H1 (cell line): Measurements from ENCODE around the gene OBP2B. TPM values are rescaled to one million over a fixed set of nuclear protein-coding genes. Genes with fewer than 3 reads are reported as not detected.

ENCODE experiments used
- CTCF ChIA-PET: fragments of 300-600 bp; sonication (Branson Sonifier 250); formaldehyde crosslinking; loops from one replicate; lab custom pipeline; 2021; ENCODE audit not compliant: partially characterized antibody; lab: Charles Lee
- POLR2A ChIA-PET: fragments of 300-600 bp; sonication (Branson Sonifier 250); formaldehyde crosslinking; loops from one replicate; lab custom pipeline; 2021; ENCODE audit warnings: inconsistent platforms; ENCODE audit not compliant: partially characterized antibody; lab: Charles Lee
- DNase-seq, 2 experiments: peaks; one replicate each; pipeline versions ENCODE4 v3.0.0 to v3.0.0-alpha.2; 2010 to 2022; ENCODE audit warnings: low spot score in 2 of 2, low read depth in 1 of 2, mixed read lengths in 1 of 2
- FAIRE-seq: peaks from 2 replicates; lab custom pipeline; 2011; peaks lifted over from hg19 to GRCh38; lab: Jason Lieb, UNC
- H2AFZ ChIP-seq: 2 replicates; pipeline ENCODE4 v1.8.1; 2012; ENCODE audit warnings: low read length, inconsistent platforms
- H2AK5ac ChIP-seq: 2 replicates; pipeline ENCODE4 v1.6.1; 2013; ENCODE audit warnings: low read depth, low read length
- H2BK120ac ChIP-seq: replicated peaks from 2 replicates; pipeline ENCODE3; 2013; ENCODE audit warnings: low read depth, low read length, inconsistent platforms
- H2BK12ac ChIP-seq: 2 replicates; pipeline ENCODE4 v1.6.1; 2013; ENCODE audit warnings: low read depth, low read length
- H2BK15ac ChIP-seq: 2 replicates; pipeline ENCODE4 v1.6.1; 2013; ENCODE audit warnings: low read length
- H2BK20ac ChIP-seq: 2 replicates; pipeline ENCODE4 v1.6.1; 2013; ENCODE audit warnings: low read length
- H2BK5ac ChIP-seq: 2 replicates; pipeline ENCODE4 v1.6.1; 2013; ENCODE audit warnings: low read depth, low read length
- H3K14ac ChIP-seq: 2 replicates; pipeline ENCODE4 v1.6.1; 2013; ENCODE audit warnings: inconsistent platforms; ENCODE audit not compliant: insufficient read length
- H3K18ac ChIP-seq: 2 replicates; pipeline ENCODE4 v1.6.1; 2013; ENCODE audit warnings: low read length; ENCODE audit errors: extremely low read depth
- H3K23ac ChIP-seq: 2 replicates; pipeline ENCODE4 v1.6.1; 2013; ENCODE audit warnings: inconsistent platforms; ENCODE audit not compliant: insufficient read length
- H3K23me2 ChIP-seq: 2 replicates; pipeline ENCODE4 v1.6.1; 2013; ENCODE audit warnings: low read depth, low read length
- H3K27ac ChIP-seq: 2 replicates; pipeline ENCODE4 v1.6.1; 2011; ENCODE audit warnings: low read depth, low read length, inconsistent platforms
- H3K27me3 ChIP-seq, 4 experiments: replicated peaks in 1 of 4; 1 replicate in 1 of 4; 2 replicates in 3 of 4; pipeline versions ENCODE4 v1.6.1 to v1.8.1; 2011 to 2013; ENCODE audit warnings: low read length in 3 of 4, mild to moderate bottlenecking in 3 of 4, inconsistent platforms in 2 of 4, mixed read lengths in 2 of 4, moderate library complexity in 1 of 4; ENCODE audit not compliant: control insufficient read depth in 3 of 4, insufficient read depth in 3 of 4; ENCODE audit errors: extremely low read depth in 1 of 4
- H3K36me3 ChIP-seq, 4 experiments: 2 replicates each; pipeline versions ENCODE4 v1.6.1 to v1.8.1; 2011 to 2013; ENCODE audit warnings: mild to moderate bottlenecking in 4 of 4, low read length in 3 of 4, moderate library complexity in 2 of 4, control low read depth in 1 of 4, inconsistent platforms in 1 of 4; ENCODE audit not compliant: insufficient read depth in 4 of 4, control insufficient read depth in 2 of 4
- H3K4ac ChIP-seq: replicated peaks from 2 replicates; pipeline ENCODE3; 2013; ENCODE audit warnings: low read length, low read depth, mixed read lengths, inconsistent platforms; ENCODE audit not compliant: insufficient read length
- H3K4me1 ChIP-seq, 4 experiments: replicated peaks in 1 of 4; 1 replicate in 1 of 4; 2 replicates in 3 of 4; pipeline versions ENCODE4 v1.6.1 to v1.8.1; 2011 to 2013; ENCODE audit warnings: low read length in 3 of 4, inconsistent platforms in 2 of 4, mixed read lengths in 1 of 4; ENCODE audit not compliant: insufficient read depth in 4 of 4, control insufficient read depth in 3 of 4
- H3K4me2 ChIP-seq, 2 experiments: 2 replicates each; pipeline versions ENCODE4 v1.6.1 to v1.8.1; 2011 to 2013; ENCODE audit warnings: low read depth in 2 of 2, low read length in 2 of 2, control low read depth in 1 of 2, inconsistent platforms in 1 of 2, mild to moderate bottlenecking in 1 of 2; ENCODE audit not compliant: insufficient read depth in 1 of 2
- H3K4me3 ChIP-seq, 4 experiments: fragments of 200-600, 300-600 bp in 1 of 4; sonication (generic), shearing (Covaris generic), sonication (Bioruptor Twin) in 1 of 4; 2 replicates each; pipeline versions ENCODE4 v1.5.1 to v1.8.1; 2011 to 2016; ENCODE audit warnings: low read length in 4 of 4, low read depth in 3 of 4, control low read depth in 2 of 4, inconsistent platforms in 2 of 4, mild to moderate bottlenecking in 2 of 4, mixed read lengths in 1 of 4, moderate library complexity in 1 of 4; ENCODE audit not compliant: insufficient read depth in 2 of 4; ENCODE audit errors: extremely low read depth in 1 of 4
- H3K56ac ChIP-seq: replicated peaks from 2 replicates; pipeline ENCODE3; 2013; ENCODE audit warnings: low read depth, mild to moderate bottlenecking, mixed read lengths, low read length, inconsistent platforms; ENCODE audit not compliant: insufficient read length
- H3K79me1 ChIP-seq: 2 replicates; pipeline ENCODE4 v1.6.1; 2013; ENCODE audit warnings: low read depth, low read length, control low read depth
- H3K79me2 ChIP-seq, 2 experiments: 2 replicates each; pipeline versions ENCODE4 v1.6.1 to v1.8.1; 2012 to 2013; ENCODE audit warnings: low read length in 2 of 2, mild to moderate bottlenecking in 2 of 2, inconsistent platforms in 1 of 2; ENCODE audit not compliant: insufficient read depth in 2 of 2, control insufficient read depth in 1 of 2
- H3K9ac ChIP-seq, 4 experiments: replicated peaks in 1 of 4; 1 replicate in 1 of 4; 2 replicates in 3 of 4; pipeline versions ENCODE4 v1.6.1 to v1.8.1; 2011 to 2013; ENCODE audit warnings: low read depth in 3 of 4, low read length in 3 of 4, control low read depth in 2 of 4, mild to moderate bottlenecking in 2 of 4, moderate library complexity in 2 of 4, inconsistent platforms in 1 of 4; ENCODE audit errors: extremely low read depth in 1 of 4
- H3K9me3 ChIP-seq, 2 experiments: 2 replicates each; pipeline versions ENCODE4 v1.6.1 to v1.8.1; 2012 to 2013; ENCODE audit warnings: mild to moderate bottlenecking in 2 of 2, moderate library complexity in 2 of 2, control low read depth in 1 of 2, inconsistent platforms in 1 of 2, low read depth in 1 of 2, low read length in 1 of 2, mixed read lengths in 1 of 2; ENCODE audit not compliant: insufficient read depth in 2 of 2
- H4K20me1 ChIP-seq, 2 experiments: replicated peaks in 1 of 2; 2 replicates each; pipeline versions ENCODE3 to v1.8.1; 2011 to 2013; ENCODE audit warnings: inconsistent platforms in 2 of 2, low read length in 2 of 2, mild to moderate bottlenecking in 1 of 2; ENCODE audit not compliant: insufficient read depth in 2 of 2, control insufficient read depth in 1 of 2
- H4K5ac ChIP-seq: 2 replicates; pipeline ENCODE4 v1.6.1; 2013; ENCODE audit warnings: low read length, low read depth, mixed read lengths, inconsistent platforms; ENCODE audit not compliant: insufficient read length
- H4K8ac ChIP-seq: 2 replicates; pipeline ENCODE4 v1.8.0; 2013; ENCODE audit warnings: mild to moderate bottlenecking, moderate library complexity, low read length, inconsistent platforms; ENCODE audit not compliant: insufficient read depth; ENCODE audit errors: extremely low read depth
- H4K91ac ChIP-seq: replicated peaks from 2 replicates; pipeline ENCODE3; 2013; ENCODE audit warnings: low read length, mixed read lengths, inconsistent platforms; ENCODE audit not compliant: insufficient read length
- BCL11A ChIP-seq, 2 experiments: IDR thresholded peaks; one replicate each; pipeline ENCODE4 v1.6.1; 2011; ENCODE audit warnings: low read depth in 2 of 2, low read length in 2 of 2, mild to moderate bottlenecking in 2 of 2
- CBX5 ChIP-seq: fragments of 300-800, 300-1000 bp; sonication (generic); IDR thresholded peaks from 2 replicates; pipeline ENCODE4 v1.7.1; 2016; ENCODE audit warnings: antibody characterized with exemption, low read length, low read depth
- EGR1 ChIP-seq: IDR thresholded peaks from 2 replicates; pipeline ENCODE4 v1.6.1; 2011; ENCODE audit warnings: low read depth, low read length, borderline replicate concordance
- EP300 ChIP-seq, 2 experiments: IDR thresholded peaks; 1 replicate in 1 of 2; 2 replicates in 1 of 2; pipeline ENCODE4 v1.6.1; 2011 to 2012; ENCODE audit warnings: low read depth in 2 of 2, low read length in 2 of 2, mild to moderate bottlenecking in 2 of 2, borderline replicate concordance in 1 of 2, inconsistent platforms in 1 of 2, moderate library complexity in 1 of 2
- RBBP5 ChIP-seq: IDR thresholded peaks from 2 replicates; pipeline ENCODE4 v1.7.1; 2012; ENCODE audit warnings: low read depth, mild to moderate bottlenecking, inconsistent platforms, low read length, moderate library complexity, borderline replicate concordance
- SAP30 ChIP-seq: fragments of 300-600 bp; sonication (generic); IDR thresholded peaks from 2 replicates; pipeline ENCODE4 v1.7.1; 2012; ENCODE audit warnings: low read length, moderate library complexity, mild to moderate bottlenecking, inconsistent platforms; ENCODE audit not compliant: insufficient read depth, insufficient replicate concordance
- SP1 ChIP-seq: IDR thresholded peaks from 2 replicates; pipeline ENCODE4 v1.6.1; 2011; ENCODE audit warnings: low read depth, low read length
- TAF1 ChIP-seq: IDR thresholded peaks from 2 replicates; pipeline ENCODE4 v1.6.1; 2011; ENCODE audit warnings: mild to moderate bottlenecking, low read depth, low read length
- USF2 ChIP-seq: IDR thresholded peaks from 2 replicates; pipeline ENCODE4 v1.6.1; 2011; ENCODE audit warnings: low read length, improper control_type of control experiment
- WGBS, 2 experiments: shearing (Covaris generic) in 1 of 2; methylation state at CpG; one replicate each; pipeline versions ENCODE4 v1.1.6 to v1.1.7; 2013 to 2015; ENCODE audit warnings: low lambda C conversion rate in 2 of 2, mixed read lengths in 2 of 2, inconsistent platforms in 1 of 2, low coverage in 1 of 2, missing lambda C conversion rate in 1 of 2; ENCODE audit not compliant: insufficient replicate concordance in 2 of 2, insufficient coverage in 1 of 2, insufficient read length in 1 of 2; ENCODE audit errors: extremely low coverage in 1 of 2, missing lambda C conversion rate in 1 of 2; 5-methylcytosine and 5-hydroxymethylcytosine counted together
- polyA plus RNA-seq, 7 experiments: library from polyadenylated mRNA; depleted of rRNA in 3 of 7; stranded (reverse) in 5 of 7; unstranded in 2 of 7; fragments of >200 nt in 5 of 7; fragments of 200-250 nt in 2 of 7; gene quantifications; 1 replicate in 5 of 7; 2 replicates in 1 of 7; 4 replicates in 1 of 7; pipeline versions ENCODE4 v1.2.1 to v1.2.3, GENCODE V29; 2011 to 2013; ENCODE audit warnings: missing spikeins in 2 of 7, mixed read lengths in 2 of 7
- total RNA-seq: library from RNA; stranded (reverse); fragmentation: NEBNext Ultra II Directional; extraction: Animal tissue kit (Norgen Biotek cat#: 25700); gene quantifications from 2 replicates; pipeline ENCODE4 v1.2.1, GENCODE V29; 2021
- TF ChIP-seq, protein P1 (sequence below): IDR thresholded peaks from 2 replicates; pipeline ENCODE4 v1.6.1; 2012; ENCODE audit warnings: inconsistent platforms
- TF ChIP-seq, protein P2 (sequence below): IDR thresholded peaks from 2 replicates; pipeline ENCODE4 v1.6.1; 2012; ENCODE audit warnings: low read length, inconsistent platforms

The OBP2B gene
- total and polyA plus RNA-seq, 2 of the 8 experiments (the other 6 are each of a cell fraction or from before 2014, with no cell fraction given), result not detected

- H2AK5ac ChIP-seq, result no peak overlapping the region
- H3K9ac ChIP-seq, result no peak overlapping the region
- H4K5ac ChIP-seq, result no peak overlapping the region
- H3K36me3 ChIP-seq, result no peaks in the 10 kb centered on the region
- H2BK15ac ChIP-seq, result no peak overlapping the region
- CTCF ChIA-PET, result interaction anchor here (0.6 to 3.9 kb wide), 6 partner anchors 8 to 83 kb away, joined by 3 to 24 read pairs (median 4); no protein-coding TSS in a partner anchor
- H3K18ac ChIP-seq, result no peak overlapping the region
- POLR2A ChIA-PET, result interaction anchor here (0.7 kb wide), 1 partner anchor 17 kb away, joined by 3 read pairs; no protein-coding TSS in a partner anchor
- H3K23me2 ChIP-seq, result no peaks in the 10 kb centered on the region
- no peak overlapping the region for H2BK12ac ChIP-seq
- no peaks in the 10 kb centered on the region for H3K27me3 ChIP-seq
- H3K79me2 ChIP-seq, result no peaks in the 10 kb centered on the region
- no peak overlapping the region for H4K91ac ChIP-seq
- no peak for FAIRE-seq
- no peak overlapping the region for H3K14ac ChIP-seq
- 94% methylated on average over 6 of the region's 6 CpGs; no CpG with 5 or more reads in 1 of the 2 experiments for WGBS, 2 experiments
- H2BK120ac ChIP-seq, result no peak overlapping the region
- no peak overlapping the region for H2BK20ac ChIP-seq
- no peak overlapping the region for H3K4ac ChIP-seq
- no peak overlapping the region for H3K56ac ChIP-seq
- H3K79me1 ChIP-seq, result no peaks in the 10 kb centered on the region
- no peak overlapping the region for H4K8ac ChIP-seq
- no peaks in the 10 kb centered on the region for H4K20me1 ChIP-seq
- H3K27ac ChIP-seq, result no peak overlapping the region
- no peak overlapping the region for H2BK5ac ChIP-seq
- no peaks in the 10 kb centered on the region for H3K4me1 ChIP-seq
- DNase-seq, result no peak
- H2AFZ ChIP-seq, result no peak overlapping the region
- H3K23ac ChIP-seq, result no peak overlapping the region
- no peaks in the 10 kb centered on the region for H3K9me3 ChIP-seq
- H3K4me2 ChIP-seq, result no peak overlapping the region
- no peak overlapping the region for H3K4me3 ChIP-seq
- no peak for TF ChIP-seq RBBP5
- no peak for TF ChIP-seq TAF1
- no peak for TF ChIP-seq EGR1
- TF ChIP-seq USF2, result no peak
- TF ChIP-seq, protein P1, sequence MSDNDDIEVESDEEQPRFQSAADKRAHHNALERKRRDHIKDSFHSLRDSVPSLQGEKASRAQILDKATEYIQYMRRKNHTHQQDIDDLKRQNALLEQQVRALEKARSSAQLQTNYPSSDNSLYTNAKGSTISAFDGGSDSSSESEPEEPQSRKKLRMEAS, result no peak
- TF ChIP-seq, protein P2, sequence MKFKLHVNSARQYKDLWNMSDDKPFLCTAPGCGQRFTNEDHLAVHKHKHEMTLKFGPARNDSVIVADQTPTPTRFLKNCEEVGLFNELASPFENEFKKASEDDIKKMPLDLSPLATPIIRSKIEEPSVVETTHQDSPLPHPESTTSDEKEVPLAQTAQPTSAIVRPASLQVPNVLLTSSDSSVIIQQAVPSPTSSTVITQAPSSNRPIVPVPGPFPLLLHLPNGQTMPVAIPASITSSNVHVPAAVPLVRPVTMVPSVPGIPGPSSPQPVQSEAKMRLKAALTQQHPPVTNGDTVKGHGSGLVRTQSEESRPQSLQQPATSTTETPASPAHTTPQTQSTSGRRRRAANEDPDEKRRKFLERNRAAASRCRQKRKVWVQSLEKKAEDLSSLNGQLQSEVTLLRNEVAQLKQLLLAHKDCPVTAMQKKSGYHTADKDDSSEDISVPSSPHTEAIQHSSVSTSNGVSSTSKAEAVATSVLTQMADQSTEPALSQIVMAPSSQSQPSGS, result no peak
- TF ChIP-seq BCL11A (IDR thresholded peaks at IDR 0.05; ENCODE audit: low read depth in 2 of 2, low read length in 2 of 2), result no peak
- no peak for TF ChIP-seq EP300 (IDR thresholded peaks at IDR 0.05; ENCODE audit: borderline replicate concordance in 1 of 2, low read depth in 2 of 2, low read length in 2 of 2)
- no peak for TF ChIP-seq SP1
- TF ChIP-seq SAP30, result no peak
- no peak for TF ChIP-seq CBX5
Observed at GRCh38 chr9:133247632-133248031, 38.6 kb upstream of the OBP2B start.
